KBM-7 (cell line): Measurements from ENCODE around the gene TSPOAP1.

Experiments
- DNase-seq: peaks from one replicate; pipeline ENCODE4 v3.0.0-alpha.2; 2015
- in situ Hi-C: fragments of 300-500 bp; cut with MboI; formaldehyde crosslinking; loops from 2 replicates; pipeline ENCODE4 v1.14.3; 2020; ENCODE audit warnings: low sequenced_read_pairs, low pct_unique_long_range_greater_than_20kb, mixed read lengths

The TSPOAP1 gene

GRCh38 chr17:58270476-58271215 is 57.9 kb downstream of the TSPOAP1 start:
- in situ Hi-C loops = no loop called here
- no peak for DNase-seq

- no peak for DNase-seq
- in situ Hi-C loops = no loop called here
These were observed 58.9 kb downstream of the TSPOAP1 start for GRCh38 chr17:58269557-58270291.

GRCh38 chr17:58268774-58269556 is 59.6 kb downstream of the TSPOAP1 start:
- DNase-seq = no peak
- in situ Hi-C loops = no loop called here

GRCh38 chr17:58268326-58268725 is 60.3 kb downstream of the TSPOAP1 start:
- in situ Hi-C loops = no loop called here
- no peak for DNase-seq

GRCh38 chr17:58267347-58268324 is 61.0 kb downstream of the TSPOAP1 start:
- in situ Hi-C loops = no loop called here
- no peak for DNase-seq

GRCh38 chr17:58265902-58266875 is 62.4 kb downstream of the TSPOAP1 start:
- in situ Hi-C loops = no loop called here
- DNase-seq = no peak

- in situ Hi-C loops = no loop called here
- no peak for DNase-seq
These were observed 63.3 kb downstream of the TSPOAP1 start for GRCh38 chr17:58265271-58265670.

GRCh38 chr17:58264407-58265103 is 64.0 kb downstream of the TSPOAP1 start:
- in situ Hi-C loops = no loop called here

GRCh38 chr17:58263773-58264172 is 64.8 kb downstream of the TSPOAP1 start:
- DNase-seq = no peak
- in situ Hi-C loops = no loop called here

More at GRCh38 chr17:58264407-58265103, 64.0 kb downstream of the TSPOAP1 start:
- DNase-seq = no peak

GRCh38 chr17:58262149-58262548 is 66.4 kb downstream of the TSPOAP1 start:
- no peak for DNase-seq
- in situ Hi-C loops = no loop called here

GRCh38 chr17:58254803-58255202 is 73.8 kb downstream of the TSPOAP1 start:
- in situ Hi-C loops = no loop called here
- no peak for DNase-seq

- in situ Hi-C loops = no loop called here
- no peak for DNase-seq
These were observed 75.5 kb downstream of the TSPOAP1 start for GRCh38 chr17:58253082-58253481.

GRCh38 chr17:58252141-58252540 is 76.5 kb downstream of the TSPOAP1 start:
- no peak for DNase-seq
- in situ Hi-C loops = no loop called here
